HepG2 (cell line): Measurements from ENCODE around the gene SYCE1L. TPM values are rescaled to one million over a fixed set of nuclear protein-coding genes. Genes with fewer than 3 reads are reported as not detected.

Experiments
- ATAC-seq: fragments of 200-7000 bp; cut with Tn5 transposase; 3 replicates; pipeline ENCODE4 v1.9.1; 2020; ENCODE audit warnings: mild to moderate bottlenecking, moderate library complexity
- BruUV-seq: library from RNA; stranded (reverse); fragments of 400-500 nt; replicated peaks from 2 replicates; lab custom pipeline; 2021; lab: Mats Ljungman, UMichigan
- CTCF ChIA-PET: fragments of 300-600 bp; formaldehyde crosslinking; extraction: SDS; loops from one replicate; lab custom pipeline; 2021; ENCODE audit warnings: low total read pairs, inconsistent platforms, low intra/inter-chr PET ratio; lab: Yijun Ruan, JAX
- POLR2A ChIA-PET: fragments of 350-600 bp; sonication (Branson Sonifier 250); formaldehyde crosslinking; loops from one replicate; lab custom pipeline; 2020; ENCODE audit warnings: antibody characterized with exemption, inconsistent platforms; lab: Yijun Ruan, JAX
- DNase-seq: peaks from one replicate; pipeline ENCODE4 v3.0.0-alpha.2; 2015; ENCODE audit warnings: low spot score
- FAIRE-seq: peaks from 3 replicates; lab custom pipeline; 2011; peaks lifted over from hg19 to GRCh38; lab: Jason Lieb, UNC
- H2AFZ ChIP-seq: one replicate; pipeline ENCODE4 v1.6.1; 2011; ENCODE audit warnings: low read length, inconsistent platforms
- H3K27ac ChIP-seq: fragments of 300-600 bp; 3 replicates; pipeline ENCODE4 v1.8.0; 2011; ENCODE audit warnings: mixed run types, mild to moderate bottlenecking, mixed read lengths, low read length, inconsistent platforms; ENCODE audit not compliant: insufficient read depth; ENCODE audit errors: extremely low read length
- H3K27me3 ChIP-seq, 2 experiments: fragments of 200-600 bp in 1 of 2; 2 replicates in 1 of 2; 3 replicates in 1 of 2; pipeline versions ENCODE4 v1.6.0 to v1.8.0; 2011; ENCODE audit warnings: low read length in 2 of 2, mild to moderate bottlenecking in 2 of 2, moderate library complexity in 2 of 2, inconsistent platforms in 1 of 2; ENCODE audit not compliant: insufficient read depth in 2 of 2, control insufficient read depth in 1 of 2
- H3K36me3 ChIP-seq, 2 experiments: fragments of 200-600 bp in 1 of 2; replicated peaks in 1 of 2; 2 replicates in 1 of 2; 3 replicates in 1 of 2; pipeline versions ENCODE4 v1.5.1 to v1.8.0; 2011; ENCODE audit warnings: low read length in 2 of 2, inconsistent platforms in 1 of 2; ENCODE audit not compliant: insufficient read depth in 2 of 2, control insufficient read depth in 1 of 2
- H3K4me1 ChIP-seq: 2 replicates; pipeline ENCODE4 v1.5.1; 2012; ENCODE audit warnings: low read length, inconsistent platforms; ENCODE audit not compliant: insufficient read depth
- H3K4me2 ChIP-seq: 2 replicates; pipeline ENCODE4 v1.6.0; 2011; ENCODE audit warnings: low read depth, low read length, inconsistent platforms
- H3K4me3 ChIP-seq, 3 experiments: fragments of 200-600 bp in 1 of 3; sonication (generic), shearing (Covaris generic) in 1 of 3; replicated peaks in 1 of 3; 2 replicates each; pipeline ENCODE4 v1.5.1; 2011 to 2016; ENCODE audit warnings: low read length in 3 of 3, inconsistent platforms in 2 of 3, low read depth in 2 of 3, mild to moderate bottlenecking in 2 of 3, control low read depth in 1 of 3, mixed read lengths in 1 of 3; ENCODE audit not compliant: insufficient read depth in 1 of 3
- H3K79me2 ChIP-seq: one replicate; pipeline ENCODE4 v1.6.1; 2011; ENCODE audit warnings: low read length, inconsistent platforms; ENCODE audit not compliant: insufficient read depth
- H3K9ac ChIP-seq: 2 replicates; pipeline ENCODE4 v1.6.0; 2011; ENCODE audit warnings: mild to moderate bottlenecking, low read depth, low read length, inconsistent platforms; ENCODE audit not compliant: insufficient read depth
- H3K9me3 ChIP-seq: 2 replicates; pipeline ENCODE4 v1.5.1; 2012; ENCODE audit warnings: mild to moderate bottlenecking, low read length
- H4K20me1 ChIP-seq: 2 replicates; pipeline ENCODE4 v1.6.0; 2011; ENCODE audit warnings: inconsistent platforms, mild to moderate bottlenecking, low read length, moderate library complexity; ENCODE audit not compliant: insufficient read depth
- KDM6A ChIP-seq: IDR thresholded peaks from 2 replicates; pipeline ENCODE4 v1.6.1; 2016; ENCODE audit warnings: low read depth
- PHF8 ChIP-seq: sonication (generic); formaldehyde crosslinking; IDR thresholded peaks from 2 replicates; pipeline ENCODE4 v1.5.0; 2020; ENCODE audit warnings: missing genetic modification reagents
- PRMT3 ChIP-seq: sonication (generic); formaldehyde crosslinking; IDR thresholded peaks from 2 replicates; pipeline ENCODE4 v1.8.1; 2022; ENCODE audit warnings: low read depth, mild to moderate bottlenecking, moderate library complexity, missing genetic modification reagents, borderline replicate concordance
- RAD21 ChIP-seq: fragments of 450-650 bp; formaldehyde crosslinking; IDR thresholded peaks from 2 replicates; pipeline ENCODE4 v1.5.0; 2020; ENCODE audit warnings: mild to moderate bottlenecking
- SIN3A ChIP-seq: IDR thresholded peaks from 2 replicates; pipeline ENCODE4 v1.6.1; 2011; ENCODE audit warnings: low read depth, mild to moderate bottlenecking, control low read depth, low read length, borderline replicate concordance
- SMC3 ChIP-seq: IDR thresholded peaks from 2 replicates; pipeline ENCODE4 v1.6.1; 2011; ENCODE audit warnings: low read length, improper control_type of control experiment
- SRSF9 ChIP-seq: fragments of 200-400 bp; formaldehyde crosslinking; IDR thresholded peaks from 2 replicates; pipeline ENCODE4 v1.6.1; 2018; ENCODE audit warnings: borderline replicate concordance, mild to moderate bottlenecking, low read depth, low read length; ENCODE audit not compliant: insufficient read depth, poor library complexity, severe bottlenecking
- STAG1 ChIP-seq: sonication (generic); formaldehyde crosslinking; IDR thresholded peaks from 2 replicates; pipeline ENCODE4 v1.4.0; 2020; ENCODE audit warnings: missing genetic modification reagents
- ZMYM2 ChIP-seq: sonication (generic); formaldehyde crosslinking; IDR thresholded peaks from 2 replicates; pipeline ENCODE4 v1.8.0; 2022; ENCODE audit warnings: mild to moderate bottlenecking, missing genetic modification reagents
- ZNF292 ChIP-seq: sonication (generic); formaldehyde crosslinking; IDR thresholded peaks from 2 replicates; pipeline ENCODE4 v1.8.1; 2022; ENCODE audit warnings: mild to moderate bottlenecking, low read depth, missing genetic modification reagents, borderline replicate concordance
- ZNF382 ChIP-seq: sonication (generic); formaldehyde crosslinking; IDR thresholded peaks from 2 replicates; pipeline ENCODE4 v1.5.0; 2020; ENCODE audit warnings: missing genetic modification reagents, mild to moderate bottlenecking, borderline replicate concordance
- ZNF468 ChIP-seq: sonication (generic); formaldehyde crosslinking; IDR thresholded peaks from 2 replicates; pipeline ENCODE4 v1.8.0; 2022; ENCODE audit warnings: mild to moderate bottlenecking, moderate library complexity, missing genetic modification reagents
- ZNF652 ChIP-seq: IDR thresholded peaks from 2 replicates; pipeline ENCODE4 v1.6.1; 2016; ENCODE audit warnings: low read depth, borderline replicate concordance
- WGBS: methylation state at CpG from one replicate; pipeline ENCODE4 v1.1.6; 2017; ENCODE audit warnings: low lambda C conversion rate; 5-methylcytosine and 5-hydroxymethylcytosine counted together
- in situ Hi-C: cut with HindIII; loops from 2 replicates; pipeline ENCODE4 v1.10.0; 2017; ENCODE audit warnings: low pct_unique_long_range_greater_than_20kb; ENCODE audit not compliant: extremely low pct_ligation_motif_present
- intact Hi-C: fragments of 100-400 bp; cut with micrococcal nuclease; formaldehyde crosslinking; loops from one replicate; pipeline ENCODE4 v1.10.0; 2022; ENCODE audit not compliant: unreplicated experiment
- polyA plus RNA-seq, 8 experiments: library from polyadenylated mRNA; depleted of rRNA in 3 of 8; stranded (reverse) in 7 of 8; unstranded in 1 of 8; fragments of >200 nt; fragmentation: Illumina TruSeq in 4 of 8; extraction: Trizol in 4 of 8; gene quantifications; 2 replicates each; pipeline versions ENCODE4 v1.2.1 to v1.2.3, GENCODE V29; 2011 to 2016; ENCODE audit warnings: low read depth in 4 of 8, missing spikeins in 1 of 8, mixed read lengths in 1 of 8; ENCODE audit not compliant: insufficient read depth in 1 of 8
- total RNA-seq, 5 experiments: library from RNA; depleted of rRNA; stranded (reverse); fragments of >200 nt; fragmentation: Illumina TruSeq; extraction: Trizol; gene quantifications; 2 replicates each; pipeline ENCODE4 v1.2.3, GENCODE V29; 2016; ENCODE audit warnings: low read depth in 1 of 5
- TF ChIP-seq, protein P1 (sequence below): sonication (generic); formaldehyde crosslinking; IDR thresholded peaks from 2 replicates; pipeline ENCODE4 v1.5.0; 2020; ENCODE audit warnings: mild to moderate bottlenecking, missing genetic modification reagents, moderate library complexity
- TF ChIP-seq, protein P2 (sequence below): sonication (generic); formaldehyde crosslinking; IDR thresholded peaks from 2 replicates; pipeline ENCODE4 v1.9.0; 2021; ENCODE audit warnings: missing genetic modification reagents, borderline replicate concordance
- TF ChIP-seq, protein P3 (sequence below): sonication (generic); formaldehyde crosslinking; conservative IDR thresholded peaks from 2 replicates; pipeline ENCODE4 v1.4.0; 2020; ENCODE audit warnings: missing genetic modification reagents

The SYCE1L gene
- total and polyA plus RNA-seq, 2 of the 13 experiments (the other 11 are each of a cell fraction or from before 2014, with no cell fraction given) = 0.22 TPM; not detected in 1

DNA sequence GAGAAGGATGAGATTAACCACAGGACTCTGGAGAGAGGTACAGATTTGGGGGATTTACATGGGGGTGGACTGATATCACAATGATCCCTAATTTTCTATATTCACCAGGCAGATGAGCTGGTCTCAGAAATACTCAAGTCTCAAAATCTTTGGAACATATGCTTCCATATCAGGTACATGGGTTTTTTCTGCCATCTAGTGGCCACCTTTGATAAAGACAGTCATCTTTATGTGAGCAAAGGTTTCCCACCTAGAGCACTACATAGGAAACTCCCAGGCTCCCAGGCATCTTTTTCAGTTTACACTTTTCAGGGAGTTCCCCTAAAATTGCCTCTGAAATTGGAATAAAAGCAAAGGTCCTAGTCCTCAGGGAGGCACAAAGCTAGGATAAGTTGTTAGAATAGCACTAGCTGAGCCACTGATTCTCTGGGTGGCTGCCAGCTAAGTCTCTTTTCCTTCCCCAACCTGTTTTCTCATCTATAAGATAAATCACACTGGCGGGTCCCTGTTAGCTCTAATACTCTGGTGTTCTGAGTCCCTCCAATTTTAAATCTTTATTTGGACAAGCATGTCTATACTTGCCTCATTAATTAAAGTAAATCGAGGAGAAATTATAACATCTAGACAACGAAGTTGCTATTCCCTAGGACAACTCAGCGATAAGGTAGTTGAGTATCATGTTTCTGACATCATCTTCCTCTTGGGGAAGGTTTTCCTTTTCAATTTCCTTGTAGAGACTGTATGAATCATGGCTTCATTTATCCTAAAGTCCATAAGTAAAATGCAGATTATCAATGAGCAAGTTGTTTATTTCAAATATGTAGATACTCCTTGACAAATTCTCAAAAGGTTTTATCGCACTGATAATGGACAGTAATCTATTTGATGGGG lies 27.2 kb upstream of the SYCE1L start:
- Histone ChIP-seq H3K79me2 (no peaks in the 10 kb centered on the region), H2AFZ (no peak overlapping the region), H4K20me1 (no peaks in the 10 kb centered on the region), H3K4me2 (no peak overlapping the region), H3K27me3 (no peaks in the 10 kb centered on the region), H3K36me3 (no peaks in the 10 kb centered on the region), H3K4me3 (no peak overlapping the region), H3K9ac (no peak overlapping the region), H3K4me1 (no peaks in the 10 kb centered on the region), H3K27ac (no peak overlapping the region), H3K9me3 (no peaks in the 10 kb centered on the region)
- DNase-seq (peak; percentile 66), FAIRE-seq (peak; percentile 64), ATAC-seq (peak; percentile 92)
- in situ Hi-C loops = loop anchor here (5.0 to 25.0 kb wide), 3 partner anchors 510 to 1385 kb away; partner anchors contain the start of gene CNTNAP4
- BruUV-seq = no TSS peak
- ChIA-PET CTCF (interaction anchor here (1.1 to 4.1 kb wide), 3 partner anchors 892 to 1383 kb away, joined by 3 to 37 read pairs (median 4); no protein-coding TSS in a partner anchor), POLR2A (no interaction called here)
- WGBS = 0% methylated on average over 5 of the region's 5 CpGs
- intact Hi-C loops = loop anchor here (1.0 to 5.0 kb wide), 4 partner anchors 320 to 1383 kb away; no protein-coding TSS in a partner anchor
- TF ChIP-seq KDM6A (CRISPR knock-in tag) (no peak), ZNF468 (CRISPR knock-in tag) (no peak), ZNF382 (CRISPR knock-in tag) (no peak), ZNF292 (no peak), SMC3 (peak; percentile 76), RAD21 (CRISPR knock-in tag) (peak; percentile 30; the same call in 1 of the 2 replicates), SIN3A (no peak), PRMT3 (no peak), SRSF9 (no peak), STAG1 (CRISPR knock-in tag) (peak; percentile 90), ZNF652 (CRISPR knock-in tag) (no peak; the same call in 1 of the 2 replicates), PHF8 (no peak), ZMYM2 (CRISPR knock-in tag) (no peak)
- TF ChIP-seq, protein P1, sequence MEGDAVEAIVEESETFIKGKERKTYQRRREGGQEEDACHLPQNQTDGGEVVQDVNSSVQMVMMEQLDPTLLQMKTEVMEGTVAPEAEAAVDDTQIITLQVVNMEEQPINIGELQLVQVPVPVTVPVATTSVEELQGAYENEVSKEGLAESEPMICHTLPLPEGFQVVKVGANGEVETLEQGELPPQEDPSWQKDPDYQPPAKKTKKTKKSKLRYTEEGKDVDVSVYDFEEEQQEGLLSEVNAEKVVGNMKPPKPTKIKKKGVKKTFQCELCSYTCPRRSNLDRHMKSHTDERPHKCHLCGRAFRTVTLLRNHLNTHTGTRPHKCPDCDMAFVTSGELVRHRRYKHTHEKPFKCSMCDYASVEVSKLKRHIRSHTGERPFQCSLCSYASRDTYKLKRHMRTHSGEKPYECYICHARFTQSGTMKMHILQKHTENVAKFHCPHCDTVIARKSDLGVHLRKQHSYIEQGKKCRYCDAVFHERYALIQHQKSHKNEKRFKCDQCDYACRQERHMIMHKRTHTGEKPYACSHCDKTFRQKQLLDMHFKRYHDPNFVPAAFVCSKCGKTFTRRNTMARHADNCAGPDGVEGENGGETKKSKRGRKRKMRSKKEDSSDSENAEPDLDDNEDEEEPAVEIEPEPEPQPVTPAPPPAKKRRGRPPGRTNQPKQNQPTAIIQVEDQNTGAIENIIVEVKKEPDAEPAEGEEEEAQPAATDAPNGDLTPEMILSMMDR (CRISPR knock-in tag) = peak; percentile 84
- TF ChIP-seq, protein P2, sequence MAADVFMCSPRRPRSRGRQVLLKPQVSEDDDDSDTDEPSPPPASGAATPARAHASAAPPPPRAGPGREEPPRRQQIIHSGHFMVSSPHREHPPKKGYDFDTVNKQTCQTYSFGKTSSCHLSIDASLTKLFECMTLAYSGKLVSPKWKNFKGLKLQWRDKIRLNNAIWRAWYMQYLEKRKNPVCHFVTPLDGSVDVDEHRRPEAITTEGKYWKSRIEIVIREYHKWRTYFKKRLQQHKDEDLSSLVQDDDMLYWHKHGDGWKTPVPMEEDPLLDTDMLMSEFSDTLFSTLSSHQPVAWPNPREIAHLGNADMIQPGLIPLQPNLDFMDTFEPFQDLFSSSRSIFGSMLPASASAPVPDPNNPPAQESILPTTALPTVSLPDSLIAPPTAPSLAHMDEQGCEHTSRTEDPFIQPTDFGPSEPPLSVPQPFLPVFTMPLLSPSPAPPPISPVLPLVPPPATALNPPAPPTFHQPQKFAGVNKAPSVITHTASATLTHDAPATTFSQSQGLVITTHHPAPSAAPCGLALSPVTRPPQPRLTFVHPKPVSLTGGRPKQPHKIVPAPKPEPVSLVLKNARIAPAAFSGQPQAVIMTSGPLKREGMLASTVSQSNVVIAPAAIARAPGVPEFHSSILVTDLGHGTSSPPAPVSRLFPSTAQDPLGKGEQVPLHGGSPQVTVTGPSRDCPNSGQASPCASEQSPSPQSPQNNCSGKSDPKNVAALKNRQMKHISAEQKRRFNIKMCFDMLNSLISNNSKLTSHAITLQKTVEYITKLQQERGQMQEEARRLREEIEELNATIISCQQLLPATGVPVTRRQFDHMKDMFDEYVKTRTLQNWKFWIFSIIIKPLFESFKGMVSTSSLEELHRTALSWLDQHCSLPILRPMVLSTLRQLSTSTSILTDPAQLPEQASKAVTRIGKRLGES = no peak
- TF ChIP-seq, protein P3, sequence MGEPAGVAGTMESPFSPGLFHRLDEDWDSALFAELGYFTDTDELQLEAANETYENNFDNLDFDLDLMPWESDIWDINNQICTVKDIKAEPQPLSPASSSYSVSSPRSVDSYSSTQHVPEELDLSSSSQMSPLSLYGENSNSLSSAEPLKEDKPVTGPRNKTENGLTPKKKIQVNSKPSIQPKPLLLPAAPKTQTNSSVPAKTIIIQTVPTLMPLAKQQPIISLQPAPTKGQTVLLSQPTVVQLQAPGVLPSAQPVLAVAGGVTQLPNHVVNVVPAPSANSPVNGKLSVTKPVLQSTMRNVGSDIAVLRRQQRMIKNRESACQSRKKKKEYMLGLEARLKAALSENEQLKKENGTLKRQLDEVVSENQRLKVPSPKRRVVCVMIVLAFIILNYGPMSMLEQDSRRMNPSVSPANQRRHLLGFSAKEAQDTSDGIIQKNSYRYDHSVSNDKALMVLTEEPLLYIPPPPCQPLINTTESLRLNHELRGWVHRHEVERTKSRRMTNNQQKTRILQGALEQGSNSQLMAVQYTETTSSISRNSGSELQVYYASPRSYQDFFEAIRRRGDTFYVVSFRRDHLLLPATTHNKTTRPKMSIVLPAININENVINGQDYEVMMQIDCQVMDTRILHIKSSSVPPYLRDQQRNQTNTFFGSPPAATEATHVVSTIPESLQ (CRISPR knock-in tag) = 0 out of 2 replicates have a peak, but pooled peaks have one; percentile 44
